Pulmonary artery endothelial cell (primary cell): ENCODE measurements around the gene SDHA. TPM values are rescaled to one million over a fixed set of nuclear protein-coding genes. Genes with fewer than 3 reads are reported as not detected.
"Not testable (repeated sequence)": the region's sequence is repeated elsewhere in the genome, so short reads cannot be mapped to it uniquely, and the experiment has no call there.

Experiments
- DNase-seq: peaks from one replicate; pipeline ENCODE4 v3.0.0-alpha.2; 2011; ENCODE audit warnings: low read depth, low spot score
- total RNA-seq: library from RNA; depleted of rRNA; stranded (reverse); fragments of >200 nt; gene quantifications from 2 replicates; pipeline ENCODE4 v1.2.3, GENCODE V29; 2014

SDHA gene
- total RNA-seq, 1 donor from 2014 or later = 210 TPM

DNA sequence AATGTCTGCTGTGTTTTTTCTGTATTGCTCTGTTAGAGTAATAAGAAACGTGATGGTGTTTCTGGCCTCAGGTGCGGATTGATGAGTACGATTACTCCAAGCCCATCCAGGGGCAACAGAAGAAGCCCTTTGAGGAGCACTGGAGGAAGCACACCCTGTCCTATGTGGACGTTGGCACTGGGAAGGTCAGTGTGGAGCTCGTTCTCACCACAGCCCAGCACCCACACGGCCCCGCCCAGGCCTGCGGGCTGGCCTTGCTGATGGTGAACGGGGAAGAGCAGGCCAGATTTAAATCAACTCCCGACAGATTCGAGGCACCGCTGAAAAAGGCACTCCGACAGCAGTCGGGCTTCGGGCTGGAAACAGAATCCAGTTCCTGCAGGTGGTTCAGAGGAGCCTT, 36.2 kb downstream of the SDHA start:
- not testable (repeated sequence) for DNase-seq

GRCh38 chr5:255116-255515, 37.0 kb downstream of the SDHA start:
- not testable (repeated sequence) for DNase-seq

- DNase-seq = not testable (repeated sequence)
Observed at GRCh38 chr5:256347-256746, 38.2 kb downstream of the SDHA start.

- no peak for DNase-seq
Observed at GRCh38 chr5:257148-257547, 39.0 kb downstream of the SDHA start.

- DNase-seq = peak; percentile 85
Observed at GRCh38 chr5:263275-263974, 45.3 kb downstream of the SDHA start.

GRCh38 chr5:264338-264737, 46.2 kb downstream of the SDHA start:
- DNase-seq = no peak

DNA sequence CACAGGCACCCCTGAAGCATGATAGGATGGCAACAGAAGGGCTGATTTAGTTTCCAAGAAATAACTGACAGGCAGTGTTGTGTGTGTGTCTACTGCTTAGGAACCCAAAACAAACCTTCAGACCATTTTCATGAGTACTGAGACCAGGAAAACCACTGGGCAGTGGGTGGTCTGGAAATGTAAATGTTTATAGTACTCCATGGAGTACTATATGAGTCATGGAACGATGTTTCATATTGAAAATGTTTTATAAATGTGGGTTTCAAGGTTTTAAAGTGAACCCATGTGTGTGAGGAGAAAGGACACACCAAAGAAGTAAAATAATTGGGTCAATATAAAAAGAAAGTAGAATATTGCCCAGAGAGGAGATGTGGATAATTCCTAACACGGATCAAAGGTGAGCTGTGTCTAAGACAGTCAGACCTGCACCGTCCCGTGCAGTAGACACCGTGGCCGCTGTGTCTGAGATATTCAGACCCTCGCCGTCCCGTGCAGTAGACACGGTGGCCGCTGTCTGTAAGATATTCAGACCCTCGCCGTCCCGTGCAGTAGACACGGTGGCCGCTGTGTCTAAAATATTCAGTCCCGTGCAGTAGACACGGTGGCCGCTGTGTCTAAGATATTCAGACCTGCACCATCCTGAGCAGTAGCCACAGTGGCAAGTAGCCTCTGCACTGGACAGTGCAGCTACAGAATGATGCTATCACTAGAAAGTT, 48.3 kb downstream of the SDHA start:
- not testable (repeated sequence) for DNase-seq

DNA sequence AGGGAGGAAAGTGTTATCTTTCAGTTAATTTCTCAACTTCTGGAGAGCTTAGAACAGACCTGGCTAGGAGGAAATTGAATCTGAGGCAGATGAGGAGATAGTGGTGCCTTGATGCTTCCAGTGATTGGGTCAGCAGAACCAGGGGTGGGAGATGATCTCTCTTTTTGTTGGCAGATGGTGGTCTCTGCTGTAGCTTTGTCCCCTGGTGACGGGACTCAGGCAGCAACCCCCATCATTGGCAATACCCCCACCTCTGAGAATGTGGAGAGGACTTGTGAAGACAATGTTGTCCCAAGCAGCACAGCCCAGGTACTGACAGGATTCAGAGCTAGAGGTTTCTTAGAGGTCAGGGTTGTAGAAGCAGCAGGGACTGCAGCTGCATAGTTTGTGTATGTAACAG, 49.6 kb downstream of the SDHA start:
- no peak for DNase-seq

- no peak for DNase-seq
Observed at GRCh38 chr5:270340-270739, 52.2 kb downstream of the SDHA start.

- not testable (repeated sequence) for DNase-seq
Observed at GRCh38 chr5:271828-272167, 53.7 kb downstream of the SDHA start.

GRCh38 chr5:273091-273490, 55.0 kb downstream of the SDHA start:
- not testable (repeated sequence) for DNase-seq

DNA sequence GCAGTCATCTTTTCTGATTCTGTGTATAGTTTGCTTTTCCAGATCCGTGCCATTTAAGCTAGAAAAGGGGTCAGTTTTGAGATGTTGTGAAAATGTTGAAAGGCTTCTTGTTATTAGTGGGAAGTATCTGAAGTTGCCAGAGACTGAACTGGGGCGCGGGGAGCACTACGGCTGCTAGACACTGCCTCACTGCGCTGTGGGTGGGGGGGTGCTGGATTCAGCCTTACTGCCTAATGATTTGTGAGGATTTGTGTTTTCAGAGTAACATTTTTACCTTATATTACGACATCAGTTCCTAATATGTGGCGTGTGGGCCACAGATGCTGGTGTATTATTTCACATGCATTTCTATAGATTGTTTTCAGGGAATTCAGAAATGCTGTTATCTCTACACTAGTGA, 55.4 kb downstream of the SDHA start:
- DNase-seq = not testable (repeated sequence)

DNA sequence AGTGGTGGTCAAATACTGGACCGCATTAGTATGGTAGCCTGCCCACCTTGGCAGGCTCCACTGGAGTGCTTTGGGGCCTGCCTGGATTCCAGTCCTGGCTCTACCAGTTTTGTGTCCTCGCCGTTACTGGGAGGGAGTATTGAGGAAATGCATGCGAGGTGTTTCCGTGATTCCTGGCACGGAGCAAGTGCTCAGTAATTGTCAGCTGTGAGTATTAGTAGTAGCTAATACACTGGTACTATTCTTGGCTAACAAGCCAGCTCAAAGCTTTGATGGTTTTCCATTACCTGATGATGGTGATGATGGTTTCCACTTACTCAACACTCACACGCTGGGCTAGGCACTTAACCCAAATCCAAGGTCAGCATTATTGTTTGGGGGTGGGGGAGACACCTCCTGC, 56.2 kb downstream of the SDHA start:
- DNase-seq = not testable (repeated sequence)

DNA sequence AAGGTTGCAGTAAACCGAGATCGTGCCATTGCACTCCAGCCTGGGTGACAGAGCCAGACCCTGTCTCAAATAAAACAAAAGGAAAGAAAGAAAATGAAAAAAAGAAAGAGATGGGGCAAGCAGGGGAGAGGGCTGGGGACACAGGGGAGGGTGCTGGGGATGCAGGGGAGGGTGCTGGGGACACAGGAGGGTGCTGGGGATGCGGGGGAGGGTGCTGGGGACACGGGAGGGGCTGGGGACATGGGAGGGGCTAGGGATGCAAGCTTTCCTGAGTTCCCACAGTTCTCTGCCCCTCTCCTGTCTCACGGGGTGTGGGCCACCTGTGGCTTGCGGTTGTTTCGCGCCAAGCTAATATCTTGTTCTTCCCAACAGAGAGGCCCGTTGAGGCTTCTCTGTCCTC, 60.5 kb downstream of the SDHA start:
- DNase-seq = no peak

DNA sequence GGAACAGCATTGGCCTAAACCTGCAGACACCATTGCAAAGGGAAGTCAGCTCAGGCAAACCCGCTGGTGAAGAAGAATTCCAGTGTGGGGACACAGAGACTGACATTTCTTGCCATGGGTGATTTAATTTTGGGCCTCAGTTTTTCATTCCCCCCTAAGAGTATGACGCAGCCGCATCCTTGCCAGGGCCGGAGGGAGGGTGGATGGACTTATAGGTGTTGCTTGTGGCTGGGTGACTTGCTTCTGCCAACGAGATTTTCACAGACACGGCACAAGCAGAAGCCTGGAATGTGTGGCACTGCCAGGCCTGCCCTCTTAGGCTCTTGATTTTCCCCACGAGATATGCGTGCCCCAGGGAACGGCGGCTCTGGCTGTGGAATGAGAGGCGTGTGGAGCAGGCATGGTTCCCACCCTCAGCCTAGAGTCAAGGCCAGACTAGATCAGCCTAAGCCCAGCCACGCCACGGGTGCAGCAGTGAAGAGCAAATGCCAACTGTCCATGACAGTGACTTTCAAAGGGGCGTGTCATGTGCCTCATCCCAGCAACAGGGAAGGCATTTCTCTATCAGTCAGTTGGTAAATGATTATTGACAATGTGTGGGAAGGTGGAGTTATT, 61.0 kb downstream of the SDHA start:
- not testable (repeated sequence) for DNase-seq

GRCh38 chr5:285991-286557, 68.0 kb downstream of the SDHA start:
- DNase-seq = no peak

GRCh38 chr5:290200-290599, 72.1 kb downstream of the SDHA start:
- DNase-seq = not testable (repeated sequence)

DNA sequence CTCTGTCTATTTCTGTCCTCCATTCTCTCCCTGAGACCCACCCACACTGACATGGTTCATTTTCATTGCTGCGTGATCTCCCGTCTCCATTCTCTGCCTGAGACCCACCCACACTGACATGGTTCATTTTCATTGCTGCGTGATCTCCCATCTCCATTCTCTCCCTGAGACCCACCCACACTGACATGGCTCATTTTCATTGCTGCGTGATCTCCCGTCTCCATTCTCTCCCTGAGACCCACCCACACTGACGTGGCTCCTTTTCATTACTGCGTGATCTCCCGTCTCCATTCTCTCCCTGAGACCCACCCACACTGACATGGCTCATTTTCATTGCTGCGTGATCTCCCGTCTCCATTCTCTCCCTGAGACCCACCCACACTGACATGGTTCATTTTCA, 73.2 kb downstream of the SDHA start:
- not testable (repeated sequence) for DNase-seq

DNA sequence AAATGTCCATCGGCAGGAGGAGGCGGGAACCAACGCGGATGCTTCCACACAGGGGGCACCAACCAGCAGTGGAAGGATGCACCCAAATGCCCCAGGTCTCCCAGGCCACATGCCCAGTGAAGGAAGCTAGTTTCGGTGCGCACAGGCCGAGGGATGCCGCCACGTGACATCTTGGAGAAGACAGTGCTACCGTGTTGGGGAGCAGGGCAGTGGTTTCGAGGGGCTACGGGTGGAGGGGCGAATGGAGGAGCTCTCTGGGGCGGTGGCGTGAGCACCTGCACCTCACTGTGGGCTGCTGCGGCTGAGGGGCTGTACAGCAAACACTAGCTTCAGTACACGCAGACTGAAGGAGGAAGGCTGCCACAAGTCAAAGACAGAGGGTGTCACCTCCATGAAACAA, 76.7 kb downstream of the SDHA start:
- not testable (repeated sequence) for DNase-seq

DNA sequence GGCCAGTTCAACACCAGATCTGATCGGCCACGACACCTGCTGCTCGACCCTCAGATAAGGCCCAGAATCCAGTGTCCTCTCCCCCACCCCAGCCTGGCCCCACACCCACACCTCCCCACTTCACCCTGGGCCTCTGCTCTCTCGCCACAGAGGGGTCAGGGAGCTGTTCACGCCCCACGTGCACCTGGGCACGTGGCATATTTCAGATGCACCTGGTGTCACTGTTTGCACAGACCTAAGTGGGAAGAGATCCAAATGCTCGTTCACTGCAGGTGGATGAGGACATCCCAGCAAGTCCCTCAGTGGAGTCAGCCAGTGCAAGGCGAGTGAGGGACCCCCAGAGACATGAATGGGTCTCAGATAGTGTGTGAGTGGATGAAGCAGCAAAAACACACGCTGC, 78.1 kb downstream of the SDHA start:
- not testable (repeated sequence) for DNase-seq

DNA sequence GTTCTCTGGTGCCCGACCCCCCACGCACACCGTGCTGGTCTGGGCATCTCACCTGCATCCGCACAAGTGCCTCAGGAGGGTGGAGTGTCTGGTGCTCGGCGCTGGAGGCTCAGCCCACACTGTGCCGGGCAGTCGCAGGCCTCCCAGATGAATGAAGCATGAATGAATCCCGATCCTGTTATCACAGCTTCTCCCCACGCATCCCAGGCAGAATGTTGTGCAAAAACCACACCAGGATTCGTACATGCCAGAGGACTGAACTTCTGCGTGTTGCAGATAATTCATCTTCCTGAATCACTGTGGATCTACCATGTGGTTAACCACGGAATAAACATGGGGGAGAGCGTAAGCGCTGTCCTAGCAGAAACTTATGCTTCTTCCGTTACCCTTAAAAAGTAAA, 78.8 kb downstream of the SDHA start:
- not testable (repeated sequence) for DNase-seq

GRCh38 chr5:297448-297847, 79.3 kb downstream of the SDHA start:
- not testable (repeated sequence) for DNase-seq
